PC-3 (cell line): Measurements from ENCODE around the gene BCL6B. TPM values are rescaled to one million over a fixed set of nuclear protein-coding genes. Genes with fewer than 3 reads are reported as not detected.
"Not testable (repeated sequence)": the region's sequence is repeated elsewhere in the genome, so short reads cannot be mapped to it uniquely, and the experiment has no call there.

Experiments
- ATAC-seq: fragments of 200-7000 bp; cut with Tn5 transposase; 2 replicates; pipeline ENCODE4 v1.9.1; 2020; ENCODE audit warnings: mild to moderate bottlenecking, moderate library complexity
- BruUV-seq: library from RNA; stranded (reverse); fragments of 400-500 nt; replicated peaks from 2 replicates; lab custom pipeline; 2021; lab: Mats Ljungman, UMichigan
- CTCF ChIA-PET: fragments of 300-600 bp; sonication (Branson Sonifier 250); formaldehyde crosslinking; loops from one replicate; lab custom pipeline; 2022; ENCODE audit warnings: antibody characterized with exemption; lab: Charles Lee
- POLR2A ChIA-PET: fragments of 300-600 bp; sonication (Branson Sonifier 250); formaldehyde crosslinking; loops from one replicate; lab custom pipeline; 2022; ENCODE audit warnings: antibody characterized with exemption; ENCODE audit not compliant: unreplicated experiment; lab: Charles Lee
- DNase-seq: peaks from one replicate; pipeline ENCODE4 v3.0.0-alpha.2; 2015
- H2AFZ ChIP-seq: fragments of 300-600 bp; sonication (generic); 2 replicates; pipeline ENCODE4 v1.6.0; 2016; ENCODE audit warnings: antibody characterized with exemption, low read length
- H3F3A ChIP-seq: fragments of 300-600 bp; sonication (generic); one replicate; pipeline ENCODE4 v1.6.0; 2017; ENCODE audit warnings: antibody characterized with exemption, low read length, control low read depth, mild to moderate bottlenecking; ENCODE audit not compliant: unreplicated experiment
- H3K27ac ChIP-seq: fragments of 300-600 bp; sonication (generic); 2 replicates; pipeline ENCODE4 v1.5.1; 2016; ENCODE audit warnings: mild to moderate bottlenecking, low read length
- H3K27me3 ChIP-seq: fragments of 300-600 bp; sonication (generic); 2 replicates; pipeline ENCODE4 v1.6.1; 2016; ENCODE audit warnings: low read length, mixed read lengths
- H3K36me3 ChIP-seq: fragments of 300-600 bp; sonication (generic); 2 replicates; pipeline ENCODE4 v1.6.1; 2016; ENCODE audit warnings: low read depth, mixed run types, low read length, mixed read lengths
- H3K4me1 ChIP-seq: fragments of 300-600 bp; sonication (generic); 2 replicates; pipeline ENCODE4 v1.5.1; 2016; ENCODE audit warnings: low read length; ENCODE audit not compliant: insufficient read depth
- H3K4me2 ChIP-seq: fragments of 300-600 bp; sonication (generic); 2 replicates; pipeline ENCODE4 v1.6.0; 2016; ENCODE audit warnings: low read length
- H3K4me3 ChIP-seq: fragments of 300-600 bp; sonication (generic); 2 replicates; pipeline ENCODE4 v1.5.1; 2016; ENCODE audit warnings: mild to moderate bottlenecking, low read length, mixed read lengths
- H3K79me2 ChIP-seq: fragments of 300-600 bp; sonication (generic); 2 replicates; pipeline ENCODE4 v1.6.1; 2017; ENCODE audit warnings: low read length, mixed read lengths
- H3K9ac ChIP-seq: fragments of 300-600 bp; sonication (generic); 2 replicates; pipeline ENCODE4 v1.6.0; 2016; ENCODE audit warnings: mild to moderate bottlenecking, low read length
- H3K9me2 ChIP-seq: fragments of 300-600 bp; sonication (generic); replicated peaks from 2 replicates; pipeline ENCODE4 v1.6.1; 2016; ENCODE audit warnings: mixed run types, low read length, mixed read lengths
- H3K9me3 ChIP-seq: fragments of 300-600 bp; sonication (generic); 2 replicates; pipeline ENCODE4 v1.6.1; 2016; ENCODE audit warnings: low read length, mixed read lengths
- H4K20me1 ChIP-seq: fragments of 300-600 bp; sonication (generic); 2 replicates; pipeline ENCODE4 v1.6.1; 2016; ENCODE audit warnings: low read length, mixed read lengths
- CTCF ChIP-seq: fragments of 300-600 bp; sonication (generic); conservative IDR thresholded peaks from 2 replicates; pipeline ENCODE4 v1.5.1; 2017; ENCODE audit warnings: antibody characterized with exemption, low read depth, mild to moderate bottlenecking, low read length
- EZH2 ChIP-seq: fragments of 300-600 bp; sonication (generic); IDR thresholded peaks from one replicate; pipeline ENCODE4 v1.6.1; 2017; ENCODE audit warnings: antibody characterized with exemption, mild to moderate bottlenecking, low read length; ENCODE audit not compliant: unreplicated experiment
- EZH2phosphoT487 ChIP-seq: fragments of 300-600 bp; sonication (generic); IDR thresholded peaks from 2 replicates; pipeline ENCODE4 v1.6.1; 2018; ENCODE audit warnings: mild to moderate bottlenecking, antibody characterized with exemption, low read length, borderline replicate concordance
- intact Hi-C: fragments of 100-400 bp; cut with micrococcal nuclease; formaldehyde crosslinking; loops from 2 replicates; pipeline ENCODE4 v1.9.0; 2023
- total RNA-seq: library from RNA; depleted of rRNA; stranded (reverse); fragments of >200 nt; gene quantifications from 2 replicates; pipeline ENCODE4 v1.2.3, GENCODE V29; 2014

The BCL6B gene
- total RNA-seq, 1 experiment from 2014 or later, result not detected

- no peaks in the 10 kb centered on the region for H3K9me2 ChIP-seq
- peaks cover 33% of the 10 kb centered on the region for H3K4me1 ChIP-seq
- peak overlapping the region; percentile 88 for H3K4me2 ChIP-seq
- TF ChIP-seq EZH2, result no peak
- no peak for TF ChIP-seq EZH2phosphoT487
- TF ChIP-seq CTCF, result no peak
- no peaks in the 10 kb centered on the region for H4K20me1 ChIP-seq
- H3K27ac ChIP-seq, result no peak overlapping the region
- no peaks in the 10 kb centered on the region for H3K36me3 ChIP-seq
- H3K4me3 ChIP-seq, result peak overlapping the region; percentile 64; the same call in 1 of the 2 replicates
- DNase-seq (peak; percentile 30), ATAC-seq (no peak)
- H2AFZ ChIP-seq, result no peak overlapping the region
- no peaks in the 10 kb centered on the region for H3K27me3 ChIP-seq
- intact Hi-C loops, result loop anchor here (2.0 to 5.0 kb wide), 3 partner anchors 129 to 300 kb away; partner anchors contain the start of gene EIF5A
- peak overlapping the region; percentile 65; the same call in 1 of the 2 replicates for H3K9ac ChIP-seq
- POLR2A ChIA-PET, result interaction anchor here (0.6 kb wide), 1 partner anchor 15 kb away, joined by 3 read pairs; no protein-coding TSS in a partner anchor
- CTCF ChIA-PET, result interaction anchor here (0.6 kb wide), 2 partner anchors 98 to 249 kb away, joined by 6 to 7 read pairs; no protein-coding TSS in a partner anchor
- no TSS peak for BruUV-seq
- no peaks in the 10 kb centered on the region for H3K79me2 ChIP-seq
- no peaks in the 10 kb centered on the region for H3K9me3 ChIP-seq
- no peaks in the 10 kb centered on the region for H3F3A ChIP-seq
These were observed 24.7 kb downstream of the BCL6B start for GRCh38 chr17:7047566-7047965.

- POLR2A ChIA-PET, result no interaction called here
- H2AFZ ChIP-seq, result no peak overlapping the region
- ATAC-seq, result no peak
These were observed 26.1 kb downstream of the BCL6B start for GRCh38 chr17:7048968-7049367.

GRCh38 chr17:7050583-7050982 is 27.7 kb downstream of the BCL6B start:
- POLR2A ChIA-PET, result not testable (repeated sequence)

More at GRCh38 chr17:7048968-7049367, 26.1 kb downstream of the BCL6B start:
- Histone ChIP-seq H3K27me3 (no peaks in the 10 kb centered on the region), H3K9me2 (no peaks in the 10 kb centered on the region), H3K9me3 (no peaks in the 10 kb centered on the region), H3F3A (no peaks in the 10 kb centered on the region), H3K79me2 (no peaks in the 10 kb centered on the region), H3K4me2 (no peak overlapping the region), H3K9ac (no peak overlapping the region), H3K27ac (peak overlapping the region; percentile 65), H3K4me3 (no peak overlapping the region), H3K4me1 (peaks cover 30% of the 10 kb centered on the region), H4K20me1 (no peaks in the 10 kb centered on the region), H3K36me3 (no peaks in the 10 kb centered on the region)
- CTCF ChIA-PET, result no interaction called here
- intact Hi-C loops, result loop anchor here (5.0 kb wide), 2 partner anchors 258 to 298 kb away; partner anchors contain the start of gene EIF5A
- TF ChIP-seq EZH2phosphoT487, result no peak
- TF ChIP-seq EZH2, result no peak
- no peak for TF ChIP-seq CTCF
- DNase-seq, result no peak
- BruUV-seq, result no TSS peak

More at GRCh38 chr17:7050583-7050982, 27.7 kb downstream of the BCL6B start:
- H3K9ac ChIP-seq, H3K36me3 ChIP-seq, H2AFZ ChIP-seq, H4K20me1 ChIP-seq, H3K9me2 ChIP-seq, H3K4me2 ChIP-seq, CTCF ChIA-PET, H3F3A ChIP-seq, BruUV-seq, DNase-seq, H3K27me3 ChIP-seq, intact Hi-C loops, H3K4me3 ChIP-seq, H3K79me2 ChIP-seq, H3K9me3 ChIP-seq, ATAC-seq: not testable (repeated sequence)
- H3K27ac ChIP-seq, result peak overlapping the region; percentile 65; the same call in 1 of the 2 replicates
- peaks cover 31% of the 10 kb centered on the region for H3K4me1 ChIP-seq
